OCI-LY7 (cell line): ENCODE measurements around the gene KRTAP5-2.

Experiments
- EZH2phosphoT487 ChIP-seq: fragments of 200-600 bp; sonication (generic); IDR thresholded peaks from 2 replicates; pipeline ENCODE4 v1.6.1; 2018; ENCODE audit warnings: low read depth, borderline replicate concordance, mild to moderate bottlenecking, mixed run types, antibody characterized with exemption, low read length, moderate library complexity, mixed read lengths
- TF ChIP-seq, protein P1 (sequence below): fragments of 200-600 bp; sonication (generic); conservative IDR thresholded peaks from 2 replicates; pipeline ENCODE4 v1.5.1; 2014; ENCODE audit warnings: mild to moderate bottlenecking, antibody characterized with exemption, low read length, moderate library complexity, mixed read lengths

DNA sequence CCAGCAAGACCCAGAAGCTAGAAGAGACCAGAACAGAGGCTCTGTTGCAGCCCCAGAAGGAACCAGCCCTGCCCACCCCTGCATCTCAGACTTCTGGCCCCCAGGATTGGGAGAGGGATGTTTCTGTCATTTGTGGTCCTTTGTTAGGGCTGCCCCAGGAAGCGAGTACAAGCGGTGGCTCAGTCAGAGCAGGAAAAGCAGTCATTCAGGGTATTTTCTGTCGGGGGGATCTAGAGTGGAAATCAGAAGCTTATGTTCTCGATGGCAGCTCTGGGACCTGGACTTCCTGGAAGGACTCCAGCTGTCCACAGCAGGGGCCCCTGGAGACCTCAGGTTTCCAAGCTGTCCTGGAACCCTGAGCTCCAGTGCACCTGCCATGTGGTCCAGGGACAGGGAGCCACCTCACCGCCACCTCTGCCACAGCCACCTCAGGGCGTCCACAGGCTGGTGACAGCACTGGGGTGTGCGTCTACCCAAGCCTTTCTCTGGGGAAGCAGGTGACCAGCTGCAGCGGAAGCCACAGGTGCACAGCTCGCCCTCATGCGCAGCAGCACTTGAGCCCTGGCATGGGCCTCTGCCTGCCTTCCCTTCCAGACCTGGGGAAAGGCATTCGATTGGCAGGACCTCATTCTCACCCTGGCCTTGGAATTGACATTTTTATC is 34.1 kb upstream of the KRTAP5-2 start:
- TF ChIP-seq, protein P1, sequence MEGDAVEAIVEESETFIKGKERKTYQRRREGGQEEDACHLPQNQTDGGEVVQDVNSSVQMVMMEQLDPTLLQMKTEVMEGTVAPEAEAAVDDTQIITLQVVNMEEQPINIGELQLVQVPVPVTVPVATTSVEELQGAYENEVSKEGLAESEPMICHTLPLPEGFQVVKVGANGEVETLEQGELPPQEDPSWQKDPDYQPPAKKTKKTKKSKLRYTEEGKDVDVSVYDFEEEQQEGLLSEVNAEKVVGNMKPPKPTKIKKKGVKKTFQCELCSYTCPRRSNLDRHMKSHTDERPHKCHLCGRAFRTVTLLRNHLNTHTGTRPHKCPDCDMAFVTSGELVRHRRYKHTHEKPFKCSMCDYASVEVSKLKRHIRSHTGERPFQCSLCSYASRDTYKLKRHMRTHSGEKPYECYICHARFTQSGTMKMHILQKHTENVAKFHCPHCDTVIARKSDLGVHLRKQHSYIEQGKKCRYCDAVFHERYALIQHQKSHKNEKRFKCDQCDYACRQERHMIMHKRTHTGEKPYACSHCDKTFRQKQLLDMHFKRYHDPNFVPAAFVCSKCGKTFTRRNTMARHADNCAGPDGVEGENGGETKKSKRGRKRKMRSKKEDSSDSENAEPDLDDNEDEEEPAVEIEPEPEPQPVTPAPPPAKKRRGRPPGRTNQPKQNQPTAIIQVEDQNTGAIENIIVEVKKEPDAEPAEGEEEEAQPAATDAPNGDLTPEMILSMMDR, result no peak
- TF ChIP-seq EZH2phosphoT487, result no peak
